Ishikawa (cell line): ENCODE data around the gene GIMD1.

ENCODE experiments used
- CEBPB ChIP-seq: IDR thresholded peaks from 2 replicates; pipeline ENCODE4 v1.6.1; 2012
- EP300 ChIP-seq: IDR thresholded peaks from 2 replicates; pipeline ENCODE4 v1.6.1; 2012; ENCODE audit warnings: borderline replicate concordance
- FOXM1 ChIP-seq: IDR thresholded peaks from 2 replicates; pipeline ENCODE4 v1.6.1; 2012; ENCODE audit warnings: low read depth, borderline replicate concordance
- RAD21 ChIP-seq: IDR thresholded peaks from 2 replicates; pipeline ENCODE4 v1.6.1; 2012; ENCODE audit warnings: low read depth
- REST ChIP-seq: IDR thresholded peaks from 2 replicates; pipeline ENCODE4 v1.6.1; 2012; ENCODE audit warnings: low read depth, mild to moderate bottlenecking
- TF ChIP-seq, protein P1 (sequence below): IDR thresholded peaks from 2 replicates; pipeline ENCODE4 v1.6.1; 2012

DNA sequence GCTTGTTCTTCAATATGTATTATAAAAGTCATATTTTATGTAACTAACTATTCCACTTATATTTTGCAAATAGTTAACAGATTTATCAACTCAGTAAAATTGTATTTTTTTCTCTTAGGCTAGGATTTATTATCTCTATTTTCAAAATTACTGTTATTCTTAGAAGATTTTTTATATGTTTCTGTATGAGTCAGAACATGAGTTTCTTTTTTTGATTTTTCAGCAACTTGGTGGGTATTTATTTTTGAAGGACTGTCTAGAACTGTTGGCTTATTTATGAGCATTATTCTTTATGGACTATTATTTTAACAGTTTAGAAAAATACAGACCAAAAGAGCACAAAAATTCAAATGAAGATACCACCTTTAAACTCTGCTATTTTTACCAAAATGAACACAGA lies 45.5 kb downstream of the GIMD1 start:
- no peak for TF ChIP-seq FOXM1
- no peak for TF ChIP-seq CEBPB
- TF ChIP-seq RAD21: no peak
- TF ChIP-seq REST: no peak
- TF ChIP-seq, protein P1, sequence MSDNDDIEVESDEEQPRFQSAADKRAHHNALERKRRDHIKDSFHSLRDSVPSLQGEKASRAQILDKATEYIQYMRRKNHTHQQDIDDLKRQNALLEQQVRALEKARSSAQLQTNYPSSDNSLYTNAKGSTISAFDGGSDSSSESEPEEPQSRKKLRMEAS: no peak
- no peak for TF ChIP-seq EP300
